Measurements from ENCODE around the gene C3orf70. TPM values are rescaled to one million over a fixed set of nuclear protein-coding genes. Genes with fewer than 3 reads are reported as not detected.

The C3orf70 gene
- total and polyA plus RNA-seq, 3 donors from 2014 or later = 11.9 to 33.5 (median 21.0) TPM

DNA sequence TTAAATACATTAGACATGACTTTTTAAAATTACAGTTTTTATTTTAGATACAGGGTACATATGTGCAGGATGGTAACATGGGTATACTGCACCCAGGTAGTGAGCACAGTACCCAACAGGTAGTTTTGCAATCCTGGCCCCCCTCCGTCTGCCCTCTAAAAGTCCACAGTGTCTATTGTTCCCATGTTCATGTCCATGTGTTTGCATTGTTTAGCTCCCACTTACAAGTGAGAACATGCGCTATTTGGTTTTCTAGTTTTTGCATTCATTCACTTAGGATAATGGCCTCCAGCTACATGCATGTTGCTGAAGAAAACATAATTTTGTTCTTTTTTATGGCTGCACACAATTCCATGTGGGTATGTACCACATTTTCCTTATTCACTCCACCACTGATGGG is 23.8 kb downstream of the C3orf70 start:
- TF ChIP-seq POLR2A (IDR thresholded peaks at IDR 0.05) (no peak), CTCF (IDR thresholded peaks at IDR 0.05) (no peak)
- intact Hi-C loops (cut with DNase I; ENCODE audit: low total_unique reads) = no loop called here
- Histone ChIP-seq H3K27ac (no peak overlapping the region), H3K27me3 (no peaks in the 10 kb centered on the region), H3K4me3 (no peak overlapping the region), H3K4me1 (no peaks in the 10 kb centered on the region), H3K9me3 (no peaks in the 10 kb centered on the region), H3K36me3 (ENCODE audit: low read depth, missing control alignments) (no peaks in the 10 kb centered on the region)
- no peak for DNase-seq
- WGBS, 2 donors = 89 to 93% methylated on average over 2 of the region's 2 CpGs

DNA sequence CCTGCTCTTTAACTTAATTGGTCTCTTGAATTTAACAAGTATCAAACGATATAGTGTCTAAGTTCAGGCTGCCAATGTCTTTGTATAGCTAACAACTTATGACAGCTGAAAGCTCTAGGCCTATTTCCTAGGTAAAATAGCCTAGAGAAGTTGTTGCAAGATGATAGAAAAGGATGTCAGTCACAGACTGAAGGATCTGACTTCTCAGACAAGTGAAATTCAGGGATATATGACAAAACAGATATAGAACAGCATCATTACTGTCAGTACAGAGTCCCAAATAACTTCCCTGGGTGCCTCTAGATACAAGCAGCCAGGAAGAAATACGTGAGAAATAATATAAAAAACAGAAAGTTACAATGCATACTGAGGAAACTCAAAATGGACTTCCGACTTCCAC is 26.7 kb downstream of the C3orf70 start:
- Histone ChIP-seq H3K27me3 (no peaks in the 10 kb centered on the region), H3K27ac (no peak overlapping the region), H3K4me1 (no peaks in the 10 kb centered on the region), H3K36me3 (ENCODE audit: low read depth, missing control alignments) (no peaks in the 10 kb centered on the region), H3K9me3 (no peaks in the 10 kb centered on the region), H3K4me3 (no peak overlapping the region)
- WGBS, 2 donors = 78 to 89% methylated on average over 3 of the region's 3 CpGs
- intact Hi-C loops (cut with DNase I; ENCODE audit: low total_unique reads) = no loop called here
- TF ChIP-seq POLR2A (IDR thresholded peaks at IDR 0.05) (no peak), CTCF (IDR thresholded peaks at IDR 0.05) (no peak)
- DNase-seq = no peak

DNA sequence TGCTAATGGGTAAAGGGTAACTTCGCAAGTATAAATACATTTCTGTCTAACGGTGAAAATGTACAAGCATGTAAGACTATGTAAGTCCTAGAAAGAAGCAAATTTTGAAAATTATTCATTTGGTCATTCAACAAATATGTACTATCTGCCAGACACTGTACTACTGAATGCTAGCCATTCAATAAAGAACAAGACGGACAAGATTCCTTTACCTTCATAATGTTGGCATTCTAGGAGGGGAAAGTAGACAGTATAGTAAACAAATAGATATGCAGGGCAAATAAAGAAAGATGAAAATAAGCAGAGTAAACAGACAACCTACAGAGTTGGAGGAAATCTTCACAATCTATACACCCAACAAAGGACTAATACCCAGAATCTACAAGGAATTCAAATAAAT is 32.7 kb downstream of the C3orf70 start:
- no peak for DNase-seq
- Histone ChIP-seq H3K27me3 (no peaks in the 10 kb centered on the region), H3K4me3 (no peak overlapping the region), H3K36me3 (ENCODE audit: low read depth, missing control alignments) (no peaks in the 10 kb centered on the region), H3K27ac (no peak overlapping the region), H3K4me1 (no peaks in the 10 kb centered on the region), H3K9me3 (no peaks in the 10 kb centered on the region)
- TF ChIP-seq CTCF (IDR thresholded peaks at IDR 0.05) (no peak), POLR2A (IDR thresholded peaks at IDR 0.05) (no peak)
- WGBS, 2 donors = 91 to 95% methylated on average over 3 of the region's 3 CpGs
- intact Hi-C loops (cut with DNase I; ENCODE audit: low total_unique reads) = no loop called here

- Histone ChIP-seq H3K27me3 (no peaks in the 10 kb centered on the region), H3K4me1 (no peaks in the 10 kb centered on the region), H3K4me3 (no peak overlapping the region), H3K36me3 (ENCODE audit: low read depth, missing control alignments) (no peaks in the 10 kb centered on the region), H3K27ac (no peak overlapping the region), H3K9me3 (no peaks in the 10 kb centered on the region)
- no peak for DNase-seq
- intact Hi-C loops (cut with DNase I; ENCODE audit: low total_unique reads) = no loop called here
- TF ChIP-seq CTCF (IDR thresholded peaks at IDR 0.05) (no peak), POLR2A (IDR thresholded peaks at IDR 0.05) (no peak)
Observed at GRCh38 chr3:185115371-185115770, 37.5 kb downstream of the C3orf70 start.

DNA sequence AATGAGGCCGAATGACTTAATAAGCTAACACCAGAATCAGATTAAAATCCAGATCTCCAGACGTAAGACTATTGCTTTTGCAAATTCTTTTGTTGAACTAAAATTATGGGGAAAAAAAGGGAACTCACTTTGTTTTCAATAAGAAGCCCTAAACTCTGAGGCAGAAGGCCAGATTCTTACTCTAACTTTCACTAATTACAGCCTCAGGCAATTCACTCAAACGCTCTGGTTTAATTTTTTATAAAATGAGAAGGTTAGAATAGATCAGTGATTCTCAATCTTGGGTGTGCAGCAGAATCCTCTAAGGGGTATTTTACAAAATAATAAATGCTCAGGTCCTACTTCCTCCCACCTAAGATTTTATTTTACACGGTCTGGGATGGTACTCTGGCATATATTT is 38.1 kb downstream of the C3orf70 start:
- intact Hi-C loops (cut with DNase I; ENCODE audit: low total_unique reads) = no loop called here
- H3K9me3 ChIP-seq = no peaks in the 10 kb centered on the region
- H3K27ac ChIP-seq = no peak overlapping the region
- no peaks in the 10 kb centered on the region for H3K27me3 ChIP-seq
- 55 to 56% methylated on average over 4 of the region's 4 CpGs for WGBS, 2 donors
- no peak for DNase-seq
- no peak for TF ChIP-seq POLR2A (IDR thresholded peaks at IDR 0.05)
- H3K4me3 ChIP-seq = no peak overlapping the region
- H3K36me3 ChIP-seq (ENCODE audit: low read depth, missing control alignments) = no peaks in the 10 kb centered on the region
- no peaks in the 10 kb centered on the region for H3K4me1 ChIP-seq
